IMR-90 (cell line): ENCODE measurements around the gene COG2.

Experiments used
- BHLHE40 ChIP-seq: fragments of 150-350 bp; IDR thresholded peaks from 2 replicates; pipeline ENCODE4 v1.6.1; 2016; ENCODE audit warnings: mild to moderate bottlenecking, low read depth, low read length
- CEBPB ChIP-seq: IDR thresholded peaks from 2 replicates; pipeline ENCODE4 v1.6.1; 2012; ENCODE audit warnings: low read depth, low read length, improper control_type of control experiment
- FOS ChIP-seq: fragments of 150-350 bp; IDR thresholded peaks from 2 replicates; pipeline ENCODE4 v1.6.1; 2016; ENCODE audit warnings: low read depth, low read length
- MAFK ChIP-seq: IDR thresholded peaks from 2 replicates; pipeline ENCODE4 v1.6.1; 2012; ENCODE audit warnings: low read depth, low read length, improper control_type of control experiment
- MXI1 ChIP-seq: IDR thresholded peaks from 2 replicates; pipeline ENCODE4 v1.6.1; 2012; ENCODE audit warnings: low read depth, mild to moderate bottlenecking, low read length, moderate library complexity, borderline replicate concordance
- NFE2L2 ChIP-seq: fragments of 150-350 bp; IDR thresholded peaks from 2 replicates; pipeline ENCODE4 v1.6.1; 2016; ENCODE audit warnings: low read depth, mild to moderate bottlenecking, low read length
- POLR2A ChIP-seq: IDR thresholded peaks from 2 replicates; pipeline ENCODE4 v1.6.1; 2012; ENCODE audit warnings: mild to moderate bottlenecking, low read depth, low read length
- RAD21 ChIP-seq: IDR thresholded peaks from 2 replicates; pipeline ENCODE4 v1.6.1; 2012; ENCODE audit warnings: low read length, improper control_type of control experiment
- RCOR1 ChIP-seq: IDR thresholded peaks from 2 replicates; pipeline ENCODE4 v1.6.1; 2012; ENCODE audit warnings: mild to moderate bottlenecking, low read length, improper control_type of control experiment; ENCODE audit not compliant: insufficient replicate concordance
- RFX5 ChIP-seq: IDR thresholded peaks from 2 replicates; pipeline ENCODE4 v1.8.0; 2012; ENCODE audit warnings: low read depth, mild to moderate bottlenecking, low read length, moderate library complexity
- SMC3 ChIP-seq: fragments of 150-350 bp; IDR thresholded peaks from 2 replicates; pipeline ENCODE4 v1.6.1; 2016; ENCODE audit warnings: low read depth, mild to moderate bottlenecking, antibody characterized with exemption, low read length, moderate library complexity
- TF ChIP-seq, protein P1 (sequence below): fragments of 150-350 bp; IDR thresholded peaks from 2 replicates; pipeline ENCODE4 v1.6.1; 2017; ENCODE audit warnings: mild to moderate bottlenecking, antibody characterized with exemption, low read length, low read depth
- TF ChIP-seq, protein P2 (sequence below): conservative IDR thresholded peaks from 2 replicates; pipeline ENCODE4 v1.5.1; 2012; ENCODE audit warnings: mild to moderate bottlenecking, low read depth, low read length, improper control_type of control experiment
- TF ChIP-seq, protein P3 (sequence below): fragments of 150-350 bp; IDR thresholded peaks from 2 replicates; pipeline ENCODE4 v1.6.1; 2016; ENCODE audit warnings: low read depth, mild to moderate bottlenecking, low read length, moderate library complexity, borderline replicate concordance

DNA sequence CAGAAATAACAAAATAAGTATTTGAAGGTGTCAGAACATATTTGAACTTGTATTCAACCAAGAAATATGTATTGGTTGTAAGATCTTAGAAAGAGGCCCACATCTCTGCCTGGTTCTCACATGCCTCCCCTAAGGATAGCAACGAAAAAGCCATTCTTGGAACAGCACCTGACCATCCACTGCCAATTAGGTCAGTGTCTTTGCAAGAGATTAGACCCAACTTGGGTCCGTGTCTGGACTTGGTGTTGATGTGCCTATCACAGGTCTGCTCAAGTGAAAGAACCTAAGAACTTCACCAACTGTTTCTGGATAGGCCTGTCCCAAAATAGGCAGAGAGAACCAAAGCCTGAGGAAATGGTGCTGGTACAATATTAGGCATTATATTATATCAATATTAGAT, 46.0 kb upstream of the COG2 start:
- TF ChIP-seq RAD21 (no peak), RFX5 (no peak), POLR2A (no peak), MAFK (no peak), CEBPB (no peak), NFE2L2 (no peak), RCOR1 (no peak), BHLHE40 (no peak), SMC3 (no peak), MXI1 (no peak), FOS (no peak)
- TF ChIP-seq, protein P1, sequence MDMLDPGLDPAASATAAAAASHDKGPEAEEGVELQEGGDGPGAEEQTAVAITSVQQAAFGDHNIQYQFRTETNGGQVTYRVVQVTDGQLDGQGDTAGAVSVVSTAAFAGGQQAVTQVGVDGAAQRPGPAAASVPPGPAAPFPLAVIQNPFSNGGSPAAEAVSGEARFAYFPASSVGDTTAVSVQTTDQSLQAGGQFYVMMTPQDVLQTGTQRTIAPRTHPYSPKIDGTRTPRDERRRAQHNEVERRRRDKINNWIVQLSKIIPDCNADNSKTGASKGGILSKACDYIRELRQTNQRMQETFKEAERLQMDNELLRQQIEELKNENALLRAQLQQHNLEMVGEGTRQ, result no peak
- TF ChIP-seq, protein P2, sequence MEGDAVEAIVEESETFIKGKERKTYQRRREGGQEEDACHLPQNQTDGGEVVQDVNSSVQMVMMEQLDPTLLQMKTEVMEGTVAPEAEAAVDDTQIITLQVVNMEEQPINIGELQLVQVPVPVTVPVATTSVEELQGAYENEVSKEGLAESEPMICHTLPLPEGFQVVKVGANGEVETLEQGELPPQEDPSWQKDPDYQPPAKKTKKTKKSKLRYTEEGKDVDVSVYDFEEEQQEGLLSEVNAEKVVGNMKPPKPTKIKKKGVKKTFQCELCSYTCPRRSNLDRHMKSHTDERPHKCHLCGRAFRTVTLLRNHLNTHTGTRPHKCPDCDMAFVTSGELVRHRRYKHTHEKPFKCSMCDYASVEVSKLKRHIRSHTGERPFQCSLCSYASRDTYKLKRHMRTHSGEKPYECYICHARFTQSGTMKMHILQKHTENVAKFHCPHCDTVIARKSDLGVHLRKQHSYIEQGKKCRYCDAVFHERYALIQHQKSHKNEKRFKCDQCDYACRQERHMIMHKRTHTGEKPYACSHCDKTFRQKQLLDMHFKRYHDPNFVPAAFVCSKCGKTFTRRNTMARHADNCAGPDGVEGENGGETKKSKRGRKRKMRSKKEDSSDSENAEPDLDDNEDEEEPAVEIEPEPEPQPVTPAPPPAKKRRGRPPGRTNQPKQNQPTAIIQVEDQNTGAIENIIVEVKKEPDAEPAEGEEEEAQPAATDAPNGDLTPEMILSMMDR, result no peak
- TF ChIP-seq, protein P3, sequence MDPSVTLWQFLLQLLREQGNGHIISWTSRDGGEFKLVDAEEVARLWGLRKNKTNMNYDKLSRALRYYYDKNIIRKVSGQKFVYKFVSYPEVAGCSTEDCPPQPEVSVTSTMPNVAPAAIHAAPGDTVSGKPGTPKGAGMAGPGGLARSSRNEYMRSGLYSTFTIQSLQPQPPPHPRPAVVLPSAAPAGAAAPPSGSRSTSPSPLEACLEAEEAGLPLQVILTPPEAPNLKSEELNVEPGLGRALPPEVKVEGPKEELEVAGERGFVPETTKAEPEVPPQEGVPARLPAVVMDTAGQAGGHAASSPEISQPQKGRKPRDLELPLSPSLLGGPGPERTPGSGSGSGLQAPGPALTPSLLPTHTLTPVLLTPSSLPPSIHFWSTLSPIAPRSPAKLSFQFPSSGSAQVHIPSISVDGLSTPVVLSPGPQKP, result no peak
